MM.1S (cell line): ENCODE data around the gene TRIM52.
A peak's percentile ranks its signal among the peaks of the same experiment; 100 is the strongest.

ENCODE experiments used
- DNase-seq: peaks from one replicate; pipeline ENCODE4 v3.0.0-alpha.2; 2015
- H2AFZ ChIP-seq: fragments of 300-600 bp; sonication (generic); 2 replicates; pipeline ENCODE4 v1.6.0; 2016; ENCODE audit warnings: antibody characterized with exemption, low read length
- H3F3A ChIP-seq: fragments of 300-600 bp; sonication (generic); 2 replicates; pipeline ENCODE4 v1.6.1; 2016; ENCODE audit warnings: mild to moderate bottlenecking, antibody characterized with exemption, low read length, moderate library complexity, mixed read lengths; ENCODE audit not compliant: insufficient read depth
- H3K27ac ChIP-seq: fragments of 300-600 bp; sonication (generic); 2 replicates; pipeline ENCODE4 v1.5.1; 2016; ENCODE audit warnings: mild to moderate bottlenecking, low read length
- H3K27me3 ChIP-seq: fragments of 300-600 bp; sonication (generic); replicated peaks from 2 replicates; pipeline ENCODE4 v1.6.0; 2016; ENCODE audit warnings: low read length; ENCODE audit not compliant: insufficient read depth
- H3K36me3 ChIP-seq: fragments of 300-600 bp; sonication (generic); replicated peaks from 2 replicates; pipeline ENCODE4 v1.6.1; 2016; ENCODE audit warnings: mild to moderate bottlenecking, low read length, mixed read lengths; ENCODE audit not compliant: insufficient read depth
- H3K4me1 ChIP-seq: fragments of 300-600 bp; sonication (generic); 2 replicates; pipeline ENCODE4 v1.6.1; 2016; ENCODE audit warnings: low read length, mixed read lengths
- H3K4me2 ChIP-seq: fragments of 300-600 bp; sonication (generic); 2 replicates; pipeline ENCODE4 v1.6.0; 2016; ENCODE audit warnings: low read depth, low read length
- H3K4me3 ChIP-seq: fragments of 300-600 bp; sonication (generic); 2 replicates; pipeline ENCODE4 v1.5.1; 2016; ENCODE audit warnings: low read length, mixed read lengths
- H3K79me2 ChIP-seq: fragments of 300-600 bp; sonication (generic); 2 replicates; pipeline ENCODE4 v1.6.1; 2016; ENCODE audit warnings: mixed run types, low read length, mixed read lengths
- H3K9ac ChIP-seq: fragments of 300-600 bp; sonication (generic); 2 replicates; pipeline ENCODE4 v1.6.1; 2016; ENCODE audit warnings: low read length, mixed read lengths
- H3K9me2 ChIP-seq: fragments of 300-600 bp; sonication (generic); replicated peaks from 2 replicates; pipeline ENCODE4 v1.6.1; 2016; ENCODE audit warnings: mild to moderate bottlenecking, low read length, mixed read lengths; ENCODE audit not compliant: insufficient read depth
- H3K9me3 ChIP-seq: fragments of 300-600 bp; sonication (generic); replicated peaks from 2 replicates; pipeline ENCODE4 v1.6.1; 2016; ENCODE audit warnings: mild to moderate bottlenecking, low read length, mixed read lengths; ENCODE audit not compliant: insufficient read depth
- H4K20me1 ChIP-seq: fragments of 300-600 bp; sonication (generic); 2 replicates; pipeline ENCODE4 v1.6.1; 2016; ENCODE audit warnings: mild to moderate bottlenecking, low read length, moderate library complexity, mixed read lengths; ENCODE audit not compliant: insufficient read depth
- EZH2 ChIP-seq: fragments of 300-600 bp; sonication (generic); optimal IDR thresholded peaks from 2 replicates; pipeline ENCODE3; 2017; ENCODE audit warnings: low read depth, mild to moderate bottlenecking, antibody characterized with exemption, low read length, mixed read lengths
- EZH2phosphoT487 ChIP-seq: fragments of 300-600 bp; sonication (generic); IDR thresholded peaks from 2 replicates; pipeline ENCODE4 v1.6.1; 2018; ENCODE audit warnings: antibody characterized with exemption, low read length
- TF ChIP-seq, protein P1 (sequence below): fragments of 300-600 bp; sonication (generic); IDR thresholded peaks from 2 replicates; pipeline ENCODE4 v1.5.1; 2016; ENCODE audit warnings: antibody characterized with exemption, low read length, mixed read lengths

TRIM52 gene

GRCh38 chr5:181223729-181224389, 37.1 kb downstream of the TRIM52 start:
- peak overlapping the region; percentile 81 for H2AFZ ChIP-seq
- DNase-seq: no peak

DNA sequence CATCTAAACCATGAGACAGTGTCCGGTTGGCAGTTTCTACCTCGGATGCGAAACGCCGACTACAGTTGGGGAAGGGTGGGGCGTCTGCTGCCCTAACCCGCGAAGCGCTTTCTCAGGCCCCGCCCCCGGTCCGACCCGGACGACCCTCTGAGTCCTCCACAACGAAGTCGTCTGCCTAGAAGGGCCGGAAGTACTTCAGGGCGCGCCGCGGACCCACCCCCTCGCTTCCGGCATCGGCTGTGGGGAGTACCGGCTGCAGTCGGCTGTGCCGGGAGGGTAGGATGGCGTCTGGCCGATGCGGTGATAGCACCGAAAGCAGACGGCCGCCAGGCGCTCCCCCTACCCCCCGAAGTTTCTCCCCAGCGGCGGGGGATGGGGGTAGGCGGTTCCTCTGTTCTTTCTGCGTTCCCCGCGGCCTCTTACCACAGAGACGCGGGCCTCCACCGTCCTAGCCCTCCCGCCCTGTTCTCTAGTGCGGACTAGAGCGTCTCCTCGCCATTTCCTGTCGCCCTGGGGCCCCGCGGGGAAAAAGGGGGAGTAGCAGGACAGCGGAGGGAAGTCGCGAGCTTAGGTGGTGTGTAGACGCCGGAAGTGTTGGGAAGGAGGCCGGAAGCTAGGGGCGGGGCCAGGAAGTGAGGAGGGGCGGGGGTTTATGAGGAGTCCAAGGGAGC, 37.8 kb downstream of the TRIM52 start, which contains the start of gene TRIM41:
TRIM41 (plus strand) TSS at position 224 of the 671 bp plus-strand sequence. CDS start 719 bp downstream, outside the sequence.
- Histone ChIP-seq H3K79me2 (peaks cover 16% of the 10 kb centered on the region), H3K36me3 (no peaks in the 10 kb centered on the region), H3K27me3 (no peaks in the 10 kb centered on the region), H3K9ac (peak within 1 kb of the TSS; percentile 84), H3K4me2 (peak within 1 kb of the TSS; percentile 98), H2AFZ (peak within 1 kb of the TSS; percentile 81), H4K20me1 (no peaks in the 10 kb centered on the region), H3F3A (peaks cover 48% of the 10 kb centered on the region), H3K9me3 (no peaks in the 10 kb centered on the region), H3K4me1 (peaks cover 16% of the 10 kb centered on the region), H3K9me2 (no peaks in the 10 kb centered on the region), H3K27ac (peak within 1 kb of the TSS; percentile 97), H3K4me3 (peak within 1 kb of the TSS; percentile 90)
- TF ChIP-seq EZH2: no peak
- TF ChIP-seq EZH2phosphoT487: no peak
- TF ChIP-seq, protein P1, sequence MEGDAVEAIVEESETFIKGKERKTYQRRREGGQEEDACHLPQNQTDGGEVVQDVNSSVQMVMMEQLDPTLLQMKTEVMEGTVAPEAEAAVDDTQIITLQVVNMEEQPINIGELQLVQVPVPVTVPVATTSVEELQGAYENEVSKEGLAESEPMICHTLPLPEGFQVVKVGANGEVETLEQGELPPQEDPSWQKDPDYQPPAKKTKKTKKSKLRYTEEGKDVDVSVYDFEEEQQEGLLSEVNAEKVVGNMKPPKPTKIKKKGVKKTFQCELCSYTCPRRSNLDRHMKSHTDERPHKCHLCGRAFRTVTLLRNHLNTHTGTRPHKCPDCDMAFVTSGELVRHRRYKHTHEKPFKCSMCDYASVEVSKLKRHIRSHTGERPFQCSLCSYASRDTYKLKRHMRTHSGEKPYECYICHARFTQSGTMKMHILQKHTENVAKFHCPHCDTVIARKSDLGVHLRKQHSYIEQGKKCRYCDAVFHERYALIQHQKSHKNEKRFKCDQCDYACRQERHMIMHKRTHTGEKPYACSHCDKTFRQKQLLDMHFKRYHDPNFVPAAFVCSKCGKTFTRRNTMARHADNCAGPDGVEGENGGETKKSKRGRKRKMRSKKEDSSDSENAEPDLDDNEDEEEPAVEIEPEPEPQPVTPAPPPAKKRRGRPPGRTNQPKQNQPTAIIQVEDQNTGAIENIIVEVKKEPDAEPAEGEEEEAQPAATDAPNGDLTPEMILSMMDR: 0 out of 2 replicates have a peak, but pooled peaks have one; percentile 12
- DNase-seq: peak; percentile 99

More at GRCh38 chr5:181223729-181224389, 37.1 kb downstream of the TRIM52 start:
- no peaks in the 10 kb centered on the region for H3K9me2 ChIP-seq
- H3F3A ChIP-seq: peaks cover 42% of the 10 kb centered on the region
- H3K4me3 ChIP-seq: peak overlapping the region; percentile 90
- no peaks in the 10 kb centered on the region for H3K9me3 ChIP-seq
- no peaks in the 10 kb centered on the region for H4K20me1 ChIP-seq
- TF ChIP-seq EZH2phosphoT487 (no peak), EZH2 (no peak)
- TF ChIP-seq, protein P1: no peak
- peaks cover 16% of the 10 kb centered on the region for H3K79me2 ChIP-seq
- H3K4me1 ChIP-seq: peaks cover 16% of the 10 kb centered on the region
- H3K27ac ChIP-seq: peak overlapping the region; percentile 97
- H3K4me2 ChIP-seq: peak overlapping the region; percentile 98
- no peaks in the 10 kb centered on the region for H3K27me3 ChIP-seq
- no peaks in the 10 kb centered on the region for H3K36me3 ChIP-seq
- peak overlapping the region; percentile 84 for H3K9ac ChIP-seq

- H3K79me2 ChIP-seq: peaks cover 16% of the 10 kb centered on the region
- H3K36me3 ChIP-seq: no peaks in the 10 kb centered on the region
- H3K4me2 ChIP-seq: peak overlapping the region; percentile 98
- no peaks in the 10 kb centered on the region for H4K20me1 ChIP-seq
- no peak for DNase-seq
- no peaks in the 10 kb centered on the region for H3K27me3 ChIP-seq
- no peaks in the 10 kb centered on the region for H3K9me2 ChIP-seq
- no peaks in the 10 kb centered on the region for H3K9me3 ChIP-seq
- H3K4me1 ChIP-seq: peaks cover 19% of the 10 kb centered on the region
- H3F3A ChIP-seq: peaks cover 54% of the 10 kb centered on the region
- peak overlapping the region; percentile 76 for H2AFZ ChIP-seq
- TF ChIP-seq, protein P1: no peak
- TF ChIP-seq EZH2phosphoT487 (no peak), EZH2 (no peak)
- H3K9ac ChIP-seq: peak overlapping the region; percentile 84
- peak overlapping the region; percentile 97 for H3K27ac ChIP-seq
- H3K4me3 ChIP-seq: peak overlapping the region; percentile 90
These were observed 38.3 kb downstream of the TRIM52 start for GRCh38 chr5:181222630-181223057.
